Measurements from ENCODE around the gene PDE1C. TPM values are rescaled to one million over a fixed set of nuclear protein-coding genes. Genes with fewer than 3 reads are reported as not detected.

The PDE1C gene
- total and polyA plus RNA-seq, 3 donors from 2014 or later = 7.6 to 9.5 (median 9.5) TPM

- no peak overlapping the region for H3K4me3 ChIP-seq
- no peak for DNase-seq
- intact Hi-C loops (cut with DNase I; ENCODE audit: low total_unique reads) = no loop called here
- TF ChIP-seq, protein P1, sequence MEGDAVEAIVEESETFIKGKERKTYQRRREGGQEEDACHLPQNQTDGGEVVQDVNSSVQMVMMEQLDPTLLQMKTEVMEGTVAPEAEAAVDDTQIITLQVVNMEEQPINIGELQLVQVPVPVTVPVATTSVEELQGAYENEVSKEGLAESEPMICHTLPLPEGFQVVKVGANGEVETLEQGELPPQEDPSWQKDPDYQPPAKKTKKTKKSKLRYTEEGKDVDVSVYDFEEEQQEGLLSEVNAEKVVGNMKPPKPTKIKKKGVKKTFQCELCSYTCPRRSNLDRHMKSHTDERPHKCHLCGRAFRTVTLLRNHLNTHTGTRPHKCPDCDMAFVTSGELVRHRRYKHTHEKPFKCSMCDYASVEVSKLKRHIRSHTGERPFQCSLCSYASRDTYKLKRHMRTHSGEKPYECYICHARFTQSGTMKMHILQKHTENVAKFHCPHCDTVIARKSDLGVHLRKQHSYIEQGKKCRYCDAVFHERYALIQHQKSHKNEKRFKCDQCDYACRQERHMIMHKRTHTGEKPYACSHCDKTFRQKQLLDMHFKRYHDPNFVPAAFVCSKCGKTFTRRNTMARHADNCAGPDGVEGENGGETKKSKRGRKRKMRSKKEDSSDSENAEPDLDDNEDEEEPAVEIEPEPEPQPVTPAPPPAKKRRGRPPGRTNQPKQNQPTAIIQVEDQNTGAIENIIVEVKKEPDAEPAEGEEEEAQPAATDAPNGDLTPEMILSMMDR (IDR thresholded peaks at IDR 0.05) = no peak
- no peak for TF ChIP-seq POLR2A (IDR thresholded peaks at IDR 0.05)
- no peaks in the 10 kb centered on the region for H3K9me3 ChIP-seq
- H3K4me1 ChIP-seq = no peaks in the 10 kb centered on the region
- H3K27ac ChIP-seq = no peak overlapping the region
- no peaks in the 10 kb centered on the region for H3K27me3 ChIP-seq
- 88 to 91% methylated on average over 5 of the region's 5 CpGs for WGBS, 2 donors
- H3K36me3 ChIP-seq (ENCODE audit: low read depth, missing control alignments) = no peaks in the 10 kb centered on the region
Measured at GRCh38 chr7:31906479-31907171, 163.6 kb downstream of the PDE1C start.

GRCh38 chr7:31903962-31904361, 166.2 kb downstream of the PDE1C start:
- Histone ChIP-seq H3K27ac (no peak overlapping the region), H3K36me3 (ENCODE audit: low read depth, missing control alignments) (no peaks in the 10 kb centered on the region), H3K9me3 (no peaks in the 10 kb centered on the region), H3K27me3 (no peaks in the 10 kb centered on the region), H3K4me3 (no peak overlapping the region), H3K4me1 (no peaks in the 10 kb centered on the region)
- DNase-seq = no peak
- intact Hi-C loops (cut with DNase I; ENCODE audit: low total_unique reads) = no loop called here
- TF ChIP-seq, protein P1 (IDR thresholded peaks at IDR 0.05) = no peak
- no peak for TF ChIP-seq POLR2A (IDR thresholded peaks at IDR 0.05)
- 72 to 76% methylated on average over 4 of the region's 4 CpGs for WGBS, 2 donors

DNA sequence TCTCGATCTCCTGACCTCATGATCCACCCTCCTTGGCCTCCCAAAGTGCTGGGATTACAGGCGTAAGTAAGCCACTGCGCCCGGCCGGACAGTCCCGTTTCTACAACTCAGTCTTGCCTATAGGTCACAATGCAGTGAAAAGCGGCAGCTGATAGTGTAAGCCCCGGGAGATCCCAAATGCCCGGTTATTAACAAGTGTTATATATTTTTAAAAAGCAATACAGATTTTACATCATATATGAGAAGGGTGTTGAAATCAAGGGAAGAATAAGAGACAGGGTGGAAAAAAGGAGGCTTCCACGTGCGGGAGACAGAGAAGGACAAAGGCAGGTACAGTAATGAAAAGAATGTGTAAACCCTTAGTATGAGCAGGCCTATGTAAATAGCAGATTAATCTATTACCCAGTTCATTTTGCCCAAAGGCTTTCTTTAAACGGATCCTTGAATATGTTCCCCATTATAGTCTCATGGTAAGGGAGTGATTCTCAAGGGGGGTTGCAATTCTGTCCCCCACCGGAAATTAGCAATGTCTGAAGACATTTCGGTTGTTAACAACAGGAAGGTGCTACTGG, 170.8 kb downstream of the PDE1C start:
- no peak for DNase-seq
- Histone ChIP-seq H3K36me3 (ENCODE audit: low read depth, missing control alignments) (no peaks in the 10 kb centered on the region), H3K27me3 (no peaks in the 10 kb centered on the region), H3K9me3 (no peaks in the 10 kb centered on the region), H3K4me3 (no peak overlapping the region), H3K4me1 (no peaks in the 10 kb centered on the region), H3K27ac (no peak overlapping the region)
- WGBS, 2 donors = 65 to 75% methylated on average over 14 of the region's 14 CpGs
- intact Hi-C loops (cut with DNase I; ENCODE audit: low total_unique reads) = no loop called here
- TF ChIP-seq, protein P1 (IDR thresholded peaks at IDR 0.05) = no peak
- no peak for TF ChIP-seq POLR2A (IDR thresholded peaks at IDR 0.05)

GRCh38 chr7:31896925-31897324, 173.3 kb downstream of the PDE1C start:
- no peak overlapping the region for H3K27ac ChIP-seq
- H3K9me3 ChIP-seq = no peaks in the 10 kb centered on the region
- intact Hi-C loops (cut with DNase I; ENCODE audit: low total_unique reads) = no loop called here
- no peaks in the 10 kb centered on the region for H3K36me3 ChIP-seq (ENCODE audit: low read depth, missing control alignments)
- TF ChIP-seq POLR2A (IDR thresholded peaks at IDR 0.05) = no peak
- TF ChIP-seq, protein P1 (IDR thresholded peaks at IDR 0.05) = no peak
- H3K4me1 ChIP-seq = no peaks in the 10 kb centered on the region
- WGBS, 2 donors = 58 to 83% methylated on average over 6 of the region's 6 CpGs
- no peak overlapping the region for H3K4me3 ChIP-seq
- H3K27me3 ChIP-seq = no peaks in the 10 kb centered on the region
- DNase-seq = no peak

DNA sequence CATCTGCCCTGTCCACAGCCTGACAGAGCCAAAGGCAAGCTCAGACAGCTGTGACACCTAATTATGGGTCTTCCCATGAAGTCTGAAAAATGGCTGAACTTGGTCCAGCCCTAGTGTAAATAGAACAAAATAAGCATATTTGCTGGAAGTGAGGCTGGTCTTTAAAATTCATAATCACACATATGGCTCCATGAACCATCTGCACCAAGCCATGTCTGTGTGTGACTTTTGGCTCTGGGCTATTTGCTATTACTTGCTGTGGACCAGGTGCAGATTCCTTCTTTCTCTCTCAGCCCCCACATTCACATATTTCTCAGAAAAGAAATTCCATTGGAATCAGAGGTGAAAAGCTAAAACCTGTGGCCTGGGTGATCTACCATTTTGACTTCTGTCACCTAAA, 175.9 kb downstream of the PDE1C start:
- no peaks in the 10 kb centered on the region for H3K4me1 ChIP-seq
- intact Hi-C loops (cut with DNase I; ENCODE audit: low total_unique reads) = no loop called here
- no peaks in the 10 kb centered on the region for H3K27me3 ChIP-seq
- no peak for TF ChIP-seq POLR2A (IDR thresholded peaks at IDR 0.05)
- TF ChIP-seq, protein P1 (IDR thresholded peaks at IDR 0.05) = no peak
- H3K4me3 ChIP-seq = no peak overlapping the region
- H3K36me3 ChIP-seq (ENCODE audit: low read depth, missing control alignments) = no peaks in the 10 kb centered on the region
- no peaks in the 10 kb centered on the region for H3K9me3 ChIP-seq
- DNase-seq = no peak
- no peak overlapping the region for H3K27ac ChIP-seq
